ENCODE results near the gene SERPINA10. TPM values are rescaled to one million over a fixed set of nuclear protein-coding genes. Genes with fewer than 3 reads are reported as not detected.

Gene SERPINA10
- total and polyA plus RNA-seq, 2 donors (not counting 3 experiments of a cell fraction or from before 2014, with no cell fraction given): not detected

GRCh38 chr14:94340533-94340932 lies 47.5 kb upstream of the SERPINA10 start:
- TF ChIP-seq MAX (IDR thresholded peaks at IDR 0.05; ENCODE audit: insufficient read depth, insufficient read length) (no peak), CTCF (IDR thresholded peaks at IDR 0.05; ENCODE audit: extremely low read depth in 1 of 2, insufficient read depth in 1 of 2, low read depth in 1 of 2, low read length in 2 of 2) (no peak), MYC (IDR thresholded peaks at IDR 0.05; ENCODE audit: low read depth, low read length) (no peak), FOS (IDR thresholded peaks at IDR 0.05; ENCODE audit: borderline replicate concordance, insufficient read depth, low read length) (no peak), JUN (IDR thresholded peaks at IDR 0.05; ENCODE audit: borderline replicate concordance, insufficient read depth, insufficient read length, low read depth) (no peak), GATA2 (IDR thresholded peaks at IDR 0.05; ENCODE audit: insufficient read depth, insufficient read length, low read depth, low read length) (no peak), EZH2 (IDR thresholded peaks at IDR 0.05; ENCODE audit: borderline replicate concordance, low read depth, low read length, severe bottlenecking) (no peak), POLR2AphosphoS5 (IDR thresholded peaks at IDR 0.05; ENCODE audit: insufficient read depth, low read depth, low read length) (no peak), POLR2A (IDR thresholded peaks at IDR 0.05; ENCODE audit: low read depth, low read length) (no peak)
- Histone ChIP-seq H3K27me3 (ENCODE audit: control insufficient read depth in 2 of 2, insufficient read depth in 2 of 2, low read length in 2 of 2) (no peaks in the 10 kb centered on the region), H3K9ac (replicated peaks; ENCODE audit: extremely low read depth, insufficient read depth, low read length) (no peak overlapping the region), H3K27ac (ENCODE audit: insufficient read depth, low read depth, low read length) (no peak overlapping the region), H3K4me3 (replicated peaks in 1 of 3; ENCODE audit: insufficient read depth in 1 of 3, low read depth in 1 of 3, low read length in 3 of 3) (no peak overlapping the region), H3K9me3 (replicated peaks; ENCODE audit: control insufficient read depth, insufficient read depth, low read length) (no peaks in the 10 kb centered on the region), H2AFZ (ENCODE audit: low read depth, low read length) (no peak overlapping the region), H3K36me3 (ENCODE audit: control insufficient read depth in 2 of 2, extremely low read depth in 1 of 2, insufficient read depth in 2 of 2, low read length in 2 of 2) (no peaks in the 10 kb centered on the region), H3K79me2 (ENCODE audit: control insufficient read depth, insufficient read depth, low read length) (no peaks in the 10 kb centered on the region), H3K4me1 (ENCODE audit: control insufficient read depth, extremely low read depth, insufficient read depth, low read length) (no peaks in the 10 kb centered on the region), H3K9me1 (replicated peaks; ENCODE audit: control insufficient read depth, extremely low read depth, insufficient read depth, low read length) (no peaks in the 10 kb centered on the region), H4K20me1 (replicated peaks; ENCODE audit: control insufficient read depth, extremely low read depth, insufficient read depth, low read length) (no peaks in the 10 kb centered on the region), H3K4me2 (ENCODE audit: insufficient read depth, low read length) (no peak overlapping the region)
- POLR2A ChIA-PET: no interaction called here
- intact Hi-C loops (cut with micrococcal nuclease) (no loop called here), dilution Hi-C loops (cut with MboI; ENCODE audit: extremely low pct_ligation_motif_present, low sequenced_read_pairs) (no loop called here)
- DNase-seq (ENCODE audit: low read depth, low spot score) (no peak), FAIRE-seq (no peak)
- CTCF ChIA-PET: no interaction called here
- no TSS peak for BruUV-seq (replicated peaks)

All from endothelial cell of umbilical vein (primary cell).